NT2/D1 (cell line): ENCODE measurements around the gene POU2AF1.

Experiments used
- DNase-seq: peaks from one replicate; pipeline ENCODE4 v3.0.0-alpha.2; 2011; ENCODE audit warnings: low read depth, low spot score
- H3K27me3 ChIP-seq: 2 replicates; pipeline ENCODE4 v1.6.0; 2011; ENCODE audit warnings: mild to moderate bottlenecking; ENCODE audit not compliant: insufficient read length, insufficient read depth
- H3K36me3 ChIP-seq: 2 replicates; pipeline ENCODE4 v1.6.1; 2011; ENCODE audit warnings: mild to moderate bottlenecking, low read length, mixed read lengths; ENCODE audit not compliant: insufficient read depth, insufficient read length
- H3K4me1 ChIP-seq: 2 replicates; pipeline ENCODE4 v1.5.1; 2011; ENCODE audit not compliant: insufficient read depth, insufficient read length
- H3K4me3 ChIP-seq: 2 replicates; pipeline ENCODE4 v1.5.1; 2011; ENCODE audit warnings: low read depth; ENCODE audit not compliant: insufficient read length
- H3K9ac ChIP-seq: 2 replicates; pipeline ENCODE4 v1.6.0; 2011; ENCODE audit warnings: low read depth; ENCODE audit not compliant: insufficient read length
- H3K9me3 ChIP-seq: 2 replicates; pipeline ENCODE4 v1.5.1; 2011; ENCODE audit warnings: mild to moderate bottlenecking, low read length; ENCODE audit not compliant: insufficient read depth
- SUZ12 ChIP-seq: IDR thresholded peaks from 2 replicates; pipeline ENCODE4 v1.6.1; 2011; ENCODE audit not compliant: insufficient read length, insufficient read depth; ENCODE audit errors: extremely low read depth
- YY1 ChIP-seq: IDR thresholded peaks from 2 replicates; pipeline ENCODE4 v1.6.1; 2011; ENCODE audit not compliant: insufficient read length, insufficient read depth
- ZNF274 ChIP-seq: IDR thresholded peaks from 2 replicates; pipeline ENCODE4 v1.6.1; 2011; ENCODE audit warnings: mild to moderate bottlenecking, low read depth, low read length

The POU2AF1 gene

GRCh38 chr11:111382451-111382850, 3.4 kb upstream of the POU2AF1 start:
- Histone ChIP-seq H3K4me3 (no peak overlapping the region), H3K9ac (no peak overlapping the region), H3K27me3 (no peaks in the 10 kb centered on the region), H3K9me3 (no peaks in the 10 kb centered on the region), H3K4me1 (no peaks in the 10 kb centered on the region), H3K36me3 (no peaks in the 10 kb centered on the region)
- no peak for TF ChIP-seq ZNF274
- no peak for TF ChIP-seq SUZ12
- TF ChIP-seq YY1: no peak
- DNase-seq: no peak

DNA sequence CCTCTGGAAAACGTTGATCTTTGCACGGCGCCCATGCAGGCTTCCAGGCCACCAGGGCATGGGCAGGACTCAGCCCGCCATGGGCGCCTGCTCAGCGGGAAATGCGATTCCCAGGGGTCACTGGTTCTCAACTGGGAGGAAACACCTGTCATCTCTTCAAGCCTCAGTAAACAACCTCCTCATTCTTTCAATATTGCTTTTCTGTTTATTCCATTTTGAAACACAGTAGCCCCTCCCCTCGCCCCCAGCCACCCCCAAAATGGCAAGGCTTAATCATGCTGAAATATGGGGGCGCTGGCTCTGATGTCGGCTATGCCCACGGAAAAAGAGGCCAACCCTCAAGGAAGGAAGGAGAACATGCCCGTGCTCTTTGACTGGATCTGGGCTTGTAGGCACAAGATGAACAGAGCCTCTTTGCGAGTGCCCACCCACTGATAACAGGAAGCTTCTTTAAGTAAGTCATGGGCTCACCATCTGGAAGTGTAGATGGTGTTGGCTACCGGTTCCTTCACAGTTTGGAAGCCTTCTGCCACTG, 594 bp upstream of the POU2AF1 start:
- no peak overlapping the region for H3K9ac ChIP-seq
- no peak overlapping the region for H3K4me3 ChIP-seq
- H3K4me1 ChIP-seq: no peaks in the 10 kb centered on the region
- no peak for TF ChIP-seq SUZ12
- no peak for TF ChIP-seq ZNF274
- no peak for TF ChIP-seq YY1
- no peaks in the 10 kb centered on the region for H3K9me3 ChIP-seq
- DNase-seq: no peak
- no peaks in the 10 kb centered on the region for H3K27me3 ChIP-seq
- H3K36me3 ChIP-seq: no peaks in the 10 kb centered on the region

- Histone ChIP-seq H3K27me3 (no peaks in the 10 kb centered on the region), H3K36me3 (no peaks in the 10 kb centered on the region), H3K9ac (no peak overlapping the region), H3K9me3 (no peaks in the 10 kb centered on the region), H3K4me3 (no peak overlapping the region), H3K4me1 (no peaks in the 10 kb centered on the region)
- TF ChIP-seq ZNF274 (no peak), YY1 (no peak), SUZ12 (no peak)
- no peak for DNase-seq
Observed at GRCh38 chr11:111378185-111378860, 752 bp downstream of the POU2AF1 start.

- Histone ChIP-seq H3K36me3 (no peaks in the 10 kb centered on the region), H3K27me3 (no peaks in the 10 kb centered on the region), H3K4me3 (no peak overlapping the region), H3K9ac (no peak overlapping the region), H3K4me1 (no peaks in the 10 kb centered on the region), H3K9me3 (no peaks in the 10 kb centered on the region)
- TF ChIP-seq ZNF274 (no peak), SUZ12 (no peak), YY1 (no peak)
- no peak for DNase-seq
Observed at GRCh38 chr11:111376181-111376871, 2.7 kb downstream of the POU2AF1 start.

- H3K9me3 ChIP-seq: no peaks in the 10 kb centered on the region
- no peak for DNase-seq
- no peak for TF ChIP-seq SUZ12
- no peak for TF ChIP-seq ZNF274
- no peak for TF ChIP-seq YY1
- H3K4me1 ChIP-seq: no peaks in the 10 kb centered on the region
- no peak overlapping the region for H3K9ac ChIP-seq
- H3K27me3 ChIP-seq: no peaks in the 10 kb centered on the region
- H3K36me3 ChIP-seq: no peaks in the 10 kb centered on the region
- no peak overlapping the region for H3K4me3 ChIP-seq
Observed at GRCh38 chr11:111373590-111373989, 5.5 kb downstream of the POU2AF1 start.

DNA sequence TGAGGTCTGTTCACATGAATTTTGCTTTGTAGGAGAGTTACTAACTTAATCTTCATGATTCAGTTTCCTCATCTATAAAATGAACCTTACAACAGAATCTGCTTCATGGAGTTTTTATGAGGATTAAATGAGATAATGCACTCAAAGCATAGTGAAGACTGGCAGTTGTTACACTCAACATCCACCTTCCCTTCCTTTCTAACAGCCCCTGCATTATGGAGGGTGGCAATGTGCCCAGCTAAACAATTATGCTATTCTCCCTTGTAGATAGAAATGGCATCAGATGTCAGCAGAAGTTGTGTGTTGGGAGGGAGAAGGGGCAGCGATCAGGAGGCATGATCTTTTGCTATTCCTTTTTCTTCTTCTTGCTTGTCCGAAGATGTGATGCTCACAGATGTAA, 6.5 kb downstream of the POU2AF1 start:
- no peaks in the 10 kb centered on the region for H3K9me3 ChIP-seq
- no peaks in the 10 kb centered on the region for H3K27me3 ChIP-seq
- no peak overlapping the region for H3K9ac ChIP-seq
- TF ChIP-seq YY1 (no peak), ZNF274 (no peak), SUZ12 (no peak)
- H3K36me3 ChIP-seq: no peaks in the 10 kb centered on the region
- H3K4me1 ChIP-seq: no peaks in the 10 kb centered on the region
- no peak for DNase-seq
- H3K4me3 ChIP-seq: no peak overlapping the region

DNA sequence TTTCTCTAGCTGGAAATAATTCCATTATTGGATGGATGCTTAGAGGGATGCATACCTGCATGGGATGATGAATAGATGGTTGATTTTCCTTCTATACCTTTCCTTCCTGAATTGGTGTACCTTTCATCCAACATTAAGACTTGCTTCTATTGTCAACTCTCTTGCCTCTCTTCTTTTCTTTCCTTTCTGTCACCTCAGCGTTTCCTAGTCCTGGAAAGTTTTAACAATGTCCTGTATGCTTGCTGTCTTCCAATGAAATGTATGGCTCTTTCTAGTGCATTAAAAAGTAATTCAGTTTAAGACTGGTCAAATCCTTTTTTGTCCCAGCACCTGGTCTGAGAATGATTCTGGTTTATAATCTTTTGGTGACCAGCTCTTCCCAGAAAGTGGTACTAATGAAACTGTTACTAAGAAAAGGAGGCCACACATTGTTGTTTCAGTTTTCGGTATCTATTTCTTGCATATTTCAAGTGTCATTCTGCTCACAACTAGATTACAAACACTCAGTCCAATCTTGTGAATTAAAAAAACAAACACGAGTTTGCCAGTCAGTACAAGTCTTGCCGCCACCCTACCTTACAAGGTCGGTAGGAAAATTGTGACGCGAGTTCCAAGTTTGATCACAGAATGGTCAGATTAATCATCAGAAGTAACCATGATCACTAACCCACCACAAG, 8.0 kb downstream of the POU2AF1 start:
- Histone ChIP-seq H3K36me3 (no peaks in the 10 kb centered on the region), H3K9me3 (no peaks in the 10 kb centered on the region), H3K9ac (no peak overlapping the region), H3K4me3 (no peak overlapping the region), H3K27me3 (no peaks in the 10 kb centered on the region), H3K4me1 (no peaks in the 10 kb centered on the region)
- TF ChIP-seq ZNF274 (no peak), YY1 (no peak), SUZ12 (no peak)
- DNase-seq: no peak
